ENCODE data around the gene SIGMAR1. TPM values are rescaled to one million over a fixed set of nuclear protein-coding genes. Genes with fewer than 3 reads are reported as not detected.
A peak's percentile ranks its signal among the peaks of the same experiment; 100 is the strongest.

Gene SIGMAR1
- total RNA-seq, 3 donors from 2014 or later (not counting 1 experiment from before 2014, with no cell fraction given), result 22.1 to 29.8 (median 23.0) TPM

GRCh38 chr9:34675869-34676268, 38.3 kb upstream of the SIGMAR1 start:
- DNase-seq, result no peak
- H3K27ac ChIP-seq (ENCODE audit: low read length), result no peak overlapping the region
- TF ChIP-seq, protein P1, sequence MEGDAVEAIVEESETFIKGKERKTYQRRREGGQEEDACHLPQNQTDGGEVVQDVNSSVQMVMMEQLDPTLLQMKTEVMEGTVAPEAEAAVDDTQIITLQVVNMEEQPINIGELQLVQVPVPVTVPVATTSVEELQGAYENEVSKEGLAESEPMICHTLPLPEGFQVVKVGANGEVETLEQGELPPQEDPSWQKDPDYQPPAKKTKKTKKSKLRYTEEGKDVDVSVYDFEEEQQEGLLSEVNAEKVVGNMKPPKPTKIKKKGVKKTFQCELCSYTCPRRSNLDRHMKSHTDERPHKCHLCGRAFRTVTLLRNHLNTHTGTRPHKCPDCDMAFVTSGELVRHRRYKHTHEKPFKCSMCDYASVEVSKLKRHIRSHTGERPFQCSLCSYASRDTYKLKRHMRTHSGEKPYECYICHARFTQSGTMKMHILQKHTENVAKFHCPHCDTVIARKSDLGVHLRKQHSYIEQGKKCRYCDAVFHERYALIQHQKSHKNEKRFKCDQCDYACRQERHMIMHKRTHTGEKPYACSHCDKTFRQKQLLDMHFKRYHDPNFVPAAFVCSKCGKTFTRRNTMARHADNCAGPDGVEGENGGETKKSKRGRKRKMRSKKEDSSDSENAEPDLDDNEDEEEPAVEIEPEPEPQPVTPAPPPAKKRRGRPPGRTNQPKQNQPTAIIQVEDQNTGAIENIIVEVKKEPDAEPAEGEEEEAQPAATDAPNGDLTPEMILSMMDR (IDR thresholded peaks at IDR 0.05), result no peak
- H3K9me3 ChIP-seq (ENCODE audit: control insufficient read depth, insufficient read depth, low read length), result no peaks in the 10 kb centered on the region
- Mint-ChIP-seq H3K4me3 (no peak overlapping the region), H3K9me3 (no peaks in the 10 kb centered on the region), H3K27me3 (ENCODE audit: low read depth in 2 of 2) (no peaks in the 10 kb centered on the region), H3K27ac (no peak overlapping the region), H3K36me3 (no peaks in the 10 kb centered on the region), H3K4me1 (no peaks in the 10 kb centered on the region)
- ATAC-seq, result no peak
- H3K36me3 ChIP-seq (ENCODE audit: control insufficient read depth, insufficient read depth, low read length), result no peaks in the 10 kb centered on the region
- no peaks in the 10 kb centered on the region for H3K27me3 ChIP-seq (ENCODE audit: control insufficient read depth, insufficient read depth, low read length)
- no peak overlapping the region for H3K4me3 ChIP-seq (ENCODE audit: low read length)
- 98% methylated on average over 2 of the region's 2 CpGs for WGBS (ENCODE audit: insufficient coverage)
- no peaks in the 10 kb centered on the region for H3K4me1 ChIP-seq (ENCODE audit: control insufficient read depth, insufficient read depth, low read length)
- intact Hi-C loops (cut with micrococcal nuclease), result no loop called here

DNA sequence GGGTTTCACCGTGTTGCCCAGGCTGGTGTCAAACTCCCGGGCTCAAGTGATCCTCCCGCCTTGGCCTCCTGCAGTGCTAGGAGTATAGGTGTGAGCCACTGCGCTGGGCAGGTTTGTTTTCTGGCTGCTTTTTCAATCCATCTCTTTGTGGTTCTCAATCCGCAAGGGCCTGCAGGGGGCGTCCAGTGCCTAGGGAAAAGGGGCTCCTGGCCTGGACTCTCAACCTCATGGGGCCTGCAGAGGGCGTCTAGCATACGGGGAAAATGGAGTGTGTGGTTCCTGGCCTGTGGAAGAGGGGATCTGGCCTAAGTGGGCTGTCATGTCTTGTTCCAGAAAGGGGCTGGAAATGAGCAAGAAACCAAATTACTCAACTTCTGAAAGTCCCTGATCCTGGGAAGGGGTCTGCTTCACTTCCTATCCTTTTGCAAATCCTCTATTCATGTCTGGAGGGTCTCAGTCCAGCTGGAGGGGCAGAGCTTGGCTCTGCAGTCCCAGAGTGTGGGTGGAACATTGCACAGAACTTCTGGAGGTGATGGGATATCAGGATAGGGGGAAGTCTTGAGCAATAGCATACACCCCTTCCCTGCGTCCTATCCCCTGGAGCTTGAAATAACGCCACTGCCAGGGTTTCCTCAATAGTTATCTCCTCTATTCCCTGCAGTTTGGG, 37.6 kb upstream of the SIGMAR1 start:
- Histone ChIP-seq H3K4me1 (ENCODE audit: control insufficient read depth, insufficient read depth, low read length) (no peaks in the 10 kb centered on the region), H3K36me3 (ENCODE audit: control insufficient read depth, insufficient read depth, low read length) (no peaks in the 10 kb centered on the region), H3K4me3 (ENCODE audit: low read length) (no peak overlapping the region), H3K9me3 (ENCODE audit: control insufficient read depth, insufficient read depth, low read length) (no peaks in the 10 kb centered on the region), H3K27me3 (ENCODE audit: control insufficient read depth, insufficient read depth, low read length) (no peaks in the 10 kb centered on the region), H3K27ac (ENCODE audit: low read length) (no peak overlapping the region)
- Mint-ChIP-seq H3K9me3 (no peaks in the 10 kb centered on the region), H3K36me3 (no peaks in the 10 kb centered on the region), H3K4me3 (no peak overlapping the region), H3K27me3 (ENCODE audit: low read depth in 2 of 2) (no peaks in the 10 kb centered on the region), H3K4me1 (no peaks in the 10 kb centered on the region), H3K27ac (no peak overlapping the region)
- TF ChIP-seq, protein P1 (IDR thresholded peaks at IDR 0.05), result no peak
- DNase-seq, result peak in 1 of 2 donors; percentile 70
- intact Hi-C loops (cut with micrococcal nuclease), result no loop called here
- ATAC-seq, result peak in 1 of 3 donors; percentile 71
- 32% methylated on average over 9 of the region's 10 CpGs for WGBS (ENCODE audit: insufficient coverage)

- no peak overlapping the region for H3K27ac Mint-ChIP-seq
- H3K4me1 Mint-ChIP-seq, result no peaks in the 10 kb centered on the region
- H3K9me3 Mint-ChIP-seq, result no peaks in the 10 kb centered on the region
- ATAC-seq, result no peak
- H3K4me3 Mint-ChIP-seq, result no peak overlapping the region
- H3K27me3 Mint-ChIP-seq (ENCODE audit: low read depth in 2 of 2), result no peaks in the 10 kb centered on the region
- Histone ChIP-seq H3K27me3 (ENCODE audit: control insufficient read depth, insufficient read depth, low read length) (no peaks in the 10 kb centered on the region), H3K9me3 (ENCODE audit: control insufficient read depth, insufficient read depth, low read length) (no peaks in the 10 kb centered on the region), H3K4me1 (ENCODE audit: control insufficient read depth, insufficient read depth, low read length) (no peaks in the 10 kb centered on the region), H3K4me3 (ENCODE audit: low read length) (no peak overlapping the region), H3K27ac (ENCODE audit: low read length) (no peak overlapping the region), H3K36me3 (ENCODE audit: control insufficient read depth, insufficient read depth, low read length) (no peaks in the 10 kb centered on the region)
- DNase-seq, result no peak
- H3K36me3 Mint-ChIP-seq, result no peaks in the 10 kb centered on the region
- TF ChIP-seq, protein P1 (IDR thresholded peaks at IDR 0.05), result no peak
- intact Hi-C loops (cut with micrococcal nuclease), result no loop called here
- WGBS (ENCODE audit: insufficient coverage), result 83% methylated on average over 3 of the region's 3 CpGs
Observed at GRCh38 chr9:34674440-34674839, 36.9 kb upstream of the SIGMAR1 start.

DNA sequence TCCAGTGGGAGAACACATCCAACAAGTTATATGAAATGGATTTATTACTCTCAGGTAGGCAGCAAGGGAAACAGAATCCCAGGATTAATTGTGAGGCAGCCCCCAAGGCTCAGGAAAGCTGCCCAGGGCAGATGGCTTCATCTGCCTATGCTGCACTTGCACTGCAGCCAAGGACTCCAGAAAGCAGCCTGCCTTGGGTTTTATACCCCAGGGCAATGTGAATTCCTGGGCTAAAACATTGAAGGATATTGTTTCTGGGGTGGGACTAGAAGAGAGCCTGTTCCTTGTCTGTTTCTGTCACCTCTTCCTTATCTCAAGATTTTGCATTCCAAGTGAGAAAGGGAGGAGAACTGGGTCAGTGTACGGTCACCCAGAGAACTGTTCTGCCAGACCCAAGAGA, 33.7 kb upstream of the SIGMAR1 start:
- no peaks in the 10 kb centered on the region for H3K4me1 Mint-ChIP-seq
- H3K36me3 Mint-ChIP-seq, result no peaks in the 10 kb centered on the region
- intact Hi-C loops (cut with micrococcal nuclease), result no loop called here
- DNase-seq, result no peak
- H3K27ac Mint-ChIP-seq, result no peak overlapping the region
- H3K36me3 ChIP-seq (ENCODE audit: control insufficient read depth, insufficient read depth, low read length), result no peaks in the 10 kb centered on the region
- no peaks in the 10 kb centered on the region for H3K9me3 Mint-ChIP-seq
- no peaks in the 10 kb centered on the region for H3K27me3 Mint-ChIP-seq (ENCODE audit: low read depth in 2 of 2)
- H3K27me3 ChIP-seq (ENCODE audit: control insufficient read depth, insufficient read depth, low read length), result no peaks in the 10 kb centered on the region
- no peak overlapping the region for H3K4me3 Mint-ChIP-seq
- H3K4me1 ChIP-seq (ENCODE audit: control insufficient read depth, insufficient read depth, low read length), result peaks cover under 1% of the 10 kb centered on the region
- 100% methylated on average over 1 of the region's 1 CpG for WGBS (ENCODE audit: insufficient coverage)
- no peak for ATAC-seq
- H3K27ac ChIP-seq (ENCODE audit: low read length), result no peak overlapping the region
- H3K9me3 ChIP-seq (ENCODE audit: control insufficient read depth, insufficient read depth, low read length), result no peaks in the 10 kb centered on the region
- TF ChIP-seq, protein P1 (IDR thresholded peaks at IDR 0.05), result no peak
- no peak overlapping the region for H3K4me3 ChIP-seq (ENCODE audit: low read length)

Measured in natural killer cell (primary cell).